ENCODE results near the gene MYO6. TPM values are rescaled to one million over a fixed set of nuclear protein-coding genes. Genes with fewer than 3 reads are reported as not detected.
"Not testable (repeated sequence)": the region's sequence is repeated elsewhere in the genome, so short reads cannot be mapped to it uniquely, and the experiment has no call there.

MYO6 gene
- total and polyA plus RNA-seq, 5 experiments from 2014 or later: 0.91 to 5.6 (median 1.5) TPM

DNA sequence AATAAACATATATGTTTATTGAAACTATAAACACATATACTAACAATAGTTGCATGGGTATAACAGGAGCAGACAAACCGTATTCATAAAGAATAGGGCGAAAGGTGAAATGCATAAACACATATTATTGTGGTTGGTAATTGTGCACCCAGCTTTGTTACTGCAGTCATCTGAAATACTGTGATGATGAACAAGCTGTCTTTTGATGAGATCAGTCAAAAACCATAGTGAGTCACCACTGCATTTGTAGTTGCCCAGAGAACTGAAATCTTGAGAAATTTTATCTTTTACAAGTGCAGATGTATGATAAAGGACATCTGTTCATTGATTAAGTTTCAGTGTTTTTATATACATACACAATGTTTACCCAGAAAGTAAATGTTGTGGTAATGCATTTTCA, 133.7 kb downstream of the MYO6 start:
- no peak for DNase-seq
- Mint-ChIP-seq H3K4me3 (no peak overlapping the region), H3K36me3 (peaks cover 0 to 3% (median 0%) of the 10 kb centered on the region in 3 donors), H3K27me3 (peaks cover 0 to 1% (median 0%) of the 10 kb centered on the region in 5 donors), H3K27ac (no peak overlapping the region), H3K9me3 (no peaks in the 10 kb centered on the region), H3K4me1 (no peaks in the 10 kb centered on the region)
- POLR2A ChIA-PET: no interaction called here
- no peak for ATAC-seq

DNA sequence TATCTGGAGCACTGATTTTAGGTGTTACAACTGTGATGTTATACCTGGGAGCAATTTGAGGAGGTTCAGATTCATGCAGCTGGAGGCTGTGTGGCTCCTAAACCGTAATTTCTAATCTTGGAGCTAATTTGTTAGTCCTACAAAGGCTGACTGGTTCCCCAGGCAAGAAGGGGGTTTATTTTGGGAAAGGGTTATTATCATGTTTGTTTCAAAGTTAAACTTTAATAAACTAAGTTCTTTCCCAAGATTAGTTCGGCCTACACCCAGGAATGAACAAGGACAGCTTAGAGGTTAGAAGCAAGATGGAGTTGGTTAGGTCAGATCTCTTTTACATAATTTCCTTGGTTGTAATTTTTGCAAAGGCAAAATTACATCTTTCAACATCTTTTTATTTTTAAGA, 135.8 kb downstream of the MYO6 start:
- ATAC-seq (no peak), DNase-seq (no peak)
- H3K27me3 Mint-ChIP-seq: peaks cover 0 to 1% (median 0%) of the 10 kb centered on the region in 5 donors
- H3K27ac Mint-ChIP-seq: no peak overlapping the region
- no peak overlapping the region for H3K4me3 Mint-ChIP-seq
- POLR2A ChIA-PET: no interaction called here
- no peaks in the 10 kb centered on the region for H3K4me1 Mint-ChIP-seq
- no peaks in the 10 kb centered on the region for H3K9me3 Mint-ChIP-seq
- peaks cover 0 to 3% (median 0%) of the 10 kb centered on the region in 3 donors for H3K36me3 Mint-ChIP-seq

DNA sequence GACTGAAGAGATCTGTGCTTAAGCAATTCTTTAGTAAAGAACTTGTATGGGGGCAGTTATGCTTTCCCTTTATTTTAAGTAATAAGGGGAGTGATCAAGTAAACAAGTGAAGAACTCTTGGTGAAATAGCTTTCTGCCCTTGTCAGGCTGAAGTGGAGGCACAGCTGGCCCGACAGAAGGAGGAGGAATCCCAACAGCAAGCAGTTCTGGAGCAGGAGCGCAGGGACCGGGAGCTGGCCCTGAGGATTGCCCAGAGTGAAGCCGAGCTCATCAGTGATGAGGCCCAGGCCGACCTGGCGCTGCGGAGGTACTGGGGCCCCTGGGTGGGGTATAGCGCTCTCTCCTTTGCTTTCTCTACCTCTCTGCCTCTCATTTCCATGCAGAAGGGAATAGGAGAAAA, 143.3 kb downstream of the MYO6 start:
- DNase-seq (no peak), ATAC-seq (no peak)
- no peaks in the 10 kb centered on the region for H3K36me3 Mint-ChIP-seq
- H3K4me3 Mint-ChIP-seq: no peak overlapping the region
- no peaks in the 10 kb centered on the region for H3K9me3 Mint-ChIP-seq
- H3K27ac Mint-ChIP-seq: no peak overlapping the region
- H3K4me1 Mint-ChIP-seq: peaks cover 0 to 2% (median under 1%) of the 10 kb centered on the region in 4 donors
- POLR2A ChIA-PET: no interaction called here
- H3K27me3 Mint-ChIP-seq: no peaks in the 10 kb centered on the region

DNA sequence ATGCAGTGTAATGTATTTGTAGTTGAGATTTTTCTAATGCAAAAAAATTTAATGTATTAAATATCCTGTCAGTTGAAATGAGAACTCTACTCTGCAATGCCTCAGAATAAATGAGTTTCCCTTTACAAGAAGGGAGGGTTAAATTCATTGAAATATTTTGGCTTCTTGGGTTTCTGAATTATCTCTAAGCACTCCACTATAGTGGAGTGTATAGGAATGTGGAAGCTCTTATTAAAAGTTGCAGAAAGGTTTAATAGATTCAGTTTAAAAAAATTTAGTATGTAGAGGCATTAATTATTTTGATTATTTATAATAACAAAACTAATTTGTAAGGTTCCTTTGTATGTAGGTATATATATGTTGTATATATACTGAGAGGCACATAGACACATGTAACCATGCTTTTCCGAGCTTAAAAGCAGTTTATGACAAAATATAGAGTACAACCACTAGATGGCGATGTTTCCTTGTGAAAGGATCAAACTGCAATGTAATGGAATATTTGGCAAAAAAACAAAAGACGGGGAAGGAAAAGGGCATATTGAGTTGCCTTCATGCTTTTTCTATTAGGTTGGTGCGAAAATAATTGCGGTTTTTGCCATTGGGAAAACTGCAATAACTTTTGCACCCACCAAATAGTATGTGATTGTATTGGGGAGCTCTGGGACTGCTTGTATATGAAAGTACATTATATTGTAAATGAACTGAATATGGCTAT, 144.2 kb downstream of the MYO6 start:
- Mint-ChIP-seq H3K27me3 (no peaks in the 10 kb centered on the region), H3K4me1 (peaks cover 0 to 2% (median under 1%) of the 10 kb centered on the region in 4 donors), H3K4me3 (no peak overlapping the region), H3K9me3 (no peaks in the 10 kb centered on the region), H3K36me3 (no peaks in the 10 kb centered on the region), H3K27ac (no peak overlapping the region)
- ATAC-seq: no peak
- POLR2A ChIA-PET: no interaction called here
- peak in 3 of 10 donors; percentile 31 to 37 (median 32) for DNase-seq

DNA sequence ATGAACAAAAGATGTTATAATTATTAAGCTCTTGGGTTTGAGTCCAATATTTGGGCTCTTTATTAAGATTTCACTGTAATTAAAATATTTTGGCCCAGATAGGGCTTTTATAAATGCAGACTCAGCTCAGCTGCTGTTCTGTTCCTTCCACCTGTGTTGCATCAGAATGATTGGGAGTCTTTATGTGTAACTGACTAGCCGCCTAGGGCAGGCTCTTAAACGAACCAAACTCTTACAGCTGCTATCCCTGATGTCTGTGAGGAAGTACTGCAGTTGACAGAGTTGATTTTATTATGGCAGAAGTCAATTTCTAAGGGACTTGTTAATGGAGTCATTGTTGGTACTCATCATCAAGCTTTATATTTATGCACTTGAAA, 144.7 kb downstream of the MYO6 start:
- no peaks in the 10 kb centered on the region for H3K9me3 Mint-ChIP-seq
- POLR2A ChIA-PET: no interaction called here
- no peak overlapping the region for H3K27ac Mint-ChIP-seq
- no peaks in the 10 kb centered on the region for H3K27me3 Mint-ChIP-seq
- H3K36me3 Mint-ChIP-seq: no peaks in the 10 kb centered on the region
- DNase-seq (no peak), ATAC-seq (no peak)
- H3K4me3 Mint-ChIP-seq: no peak overlapping the region
- peaks cover 0 to 2% (median under 1%) of the 10 kb centered on the region in 4 donors for H3K4me1 Mint-ChIP-seq

DNA sequence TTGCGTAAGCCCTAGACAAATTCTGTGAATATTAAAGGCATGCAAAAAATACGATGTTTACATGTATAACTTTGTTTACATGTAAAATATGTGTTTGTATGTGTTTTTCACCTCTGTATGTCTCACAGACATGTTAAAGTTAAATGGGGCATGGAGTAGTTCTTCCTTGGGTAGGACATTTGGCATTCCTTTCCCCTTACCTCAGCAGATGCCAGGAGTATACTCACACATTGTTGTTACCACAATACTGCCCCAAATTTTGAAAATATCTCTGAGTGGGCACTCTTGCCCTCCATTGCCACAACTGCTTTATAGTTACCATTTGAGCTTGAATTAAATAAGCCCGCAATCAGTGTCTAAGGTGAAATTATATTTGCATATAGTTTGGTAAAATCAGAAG, 147.5 kb downstream of the MYO6 start:
- ATAC-seq (no peak), DNase-seq (no peak)
- Mint-ChIP-seq H3K4me3 (no peak overlapping the region), H3K9me3 (peaks cover 0 to 5% (median 0%) of the 10 kb centered on the region in 9 donors), H3K36me3 (peaks cover 0 to 3% (median 0%) of the 10 kb centered on the region in 3 donors), H3K27ac (no peak overlapping the region), H3K27me3 (no peaks in the 10 kb centered on the region), H3K4me1 (peaks cover 0 to 2% (median under 1%) of the 10 kb centered on the region in 4 donors)
- POLR2A ChIA-PET: no interaction called here

DNA sequence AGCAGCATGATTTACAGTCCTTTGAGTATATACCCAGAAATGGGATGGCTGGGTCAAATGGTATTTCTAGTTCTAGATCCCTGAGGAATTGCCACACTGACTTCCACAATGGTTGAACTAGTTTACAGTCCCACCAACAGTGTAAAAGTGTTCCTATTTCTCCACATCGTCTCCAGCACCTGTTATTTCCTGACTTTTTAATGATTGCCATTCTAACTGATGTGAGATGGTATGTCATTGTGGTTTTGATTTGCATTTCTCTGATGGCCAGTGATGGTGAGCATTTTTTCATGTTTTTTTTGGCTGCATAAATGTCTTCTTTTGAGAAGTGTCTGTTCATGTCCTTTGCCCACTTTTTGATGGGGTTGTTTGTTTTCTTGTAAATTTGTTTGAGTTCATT, 151.2 kb downstream of the MYO6 start:
- POLR2A ChIA-PET, H3K27me3 Mint-ChIP-seq, DNase-seq, H3K4me3 Mint-ChIP-seq, ATAC-seq, H3K36me3 Mint-ChIP-seq, H3K27ac Mint-ChIP-seq, H3K4me1 Mint-ChIP-seq, H3K9me3 Mint-ChIP-seq: not testable (repeated sequence)

DNA sequence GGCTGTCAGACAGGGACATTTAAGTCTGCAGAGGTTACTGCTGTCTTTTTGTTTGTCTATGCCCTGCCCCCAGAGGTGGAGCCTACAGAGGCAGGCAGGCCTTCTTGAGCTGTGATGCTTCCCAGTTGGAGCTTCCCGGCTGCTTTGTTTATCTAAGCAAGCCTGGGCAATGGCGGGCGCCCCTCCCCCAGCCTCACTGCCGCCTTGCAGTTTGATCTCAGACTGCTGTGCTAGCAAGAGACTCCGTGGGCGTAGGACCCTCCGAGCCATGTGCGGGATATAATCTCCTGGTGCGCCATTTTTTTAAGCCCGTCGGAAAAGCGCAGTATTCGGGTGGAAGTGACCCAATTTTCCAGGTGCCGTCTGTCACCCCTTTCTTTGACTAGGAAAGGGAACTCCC, 156.1 kb downstream of the MYO6 start:
- H3K36me3 Mint-ChIP-seq, POLR2A ChIA-PET: not testable (repeated sequence)

DNA sequence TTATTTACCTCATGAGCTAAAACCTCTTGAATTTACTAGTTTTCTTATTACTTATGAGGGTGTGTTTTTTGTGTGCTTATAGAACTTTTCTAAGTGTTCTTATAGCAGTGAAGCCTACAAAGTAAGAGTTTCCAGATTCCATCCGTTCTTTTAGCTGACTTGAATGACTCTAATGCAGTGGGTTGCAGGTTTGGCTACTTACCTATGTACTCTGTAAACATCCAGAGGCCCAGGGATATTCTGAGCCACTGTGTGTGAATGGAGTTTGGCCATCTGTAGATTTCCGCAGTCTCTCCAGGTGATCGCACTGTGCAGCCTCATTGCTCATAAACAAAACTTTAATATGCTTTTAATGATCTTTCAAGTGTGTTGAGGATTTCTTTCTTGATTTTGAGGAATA, 157.8 kb downstream of the MYO6 start:
- no peak for DNase-seq
- ATAC-seq: no peak
- H3K27me3 Mint-ChIP-seq: peaks cover 0 to 7% (median 3%) of the 10 kb centered on the region in 5 donors
- POLR2A ChIA-PET: no interaction called here
- H3K4me3 Mint-ChIP-seq: no peak overlapping the region
- no peak overlapping the region for H3K27ac Mint-ChIP-seq
- H3K9me3 Mint-ChIP-seq: peaks cover 0 to 3% (median 0%) of the 10 kb centered on the region in 9 donors
- H3K4me1 Mint-ChIP-seq: no peaks in the 10 kb centered on the region
- peaks cover 0 to 9% (median 4%) of the 10 kb centered on the region in 3 donors for H3K36me3 Mint-ChIP-seq

More for the DNA sequence above, 156.1 kb downstream of the MYO6 start:
- not testable (repeated sequence) for H3K27ac Mint-ChIP-seq, H3K4me3 Mint-ChIP-seq, H3K4me1 Mint-ChIP-seq, H3K9me3 Mint-ChIP-seq, ATAC-seq, H3K27me3 Mint-ChIP-seq, DNase-seq

DNA sequence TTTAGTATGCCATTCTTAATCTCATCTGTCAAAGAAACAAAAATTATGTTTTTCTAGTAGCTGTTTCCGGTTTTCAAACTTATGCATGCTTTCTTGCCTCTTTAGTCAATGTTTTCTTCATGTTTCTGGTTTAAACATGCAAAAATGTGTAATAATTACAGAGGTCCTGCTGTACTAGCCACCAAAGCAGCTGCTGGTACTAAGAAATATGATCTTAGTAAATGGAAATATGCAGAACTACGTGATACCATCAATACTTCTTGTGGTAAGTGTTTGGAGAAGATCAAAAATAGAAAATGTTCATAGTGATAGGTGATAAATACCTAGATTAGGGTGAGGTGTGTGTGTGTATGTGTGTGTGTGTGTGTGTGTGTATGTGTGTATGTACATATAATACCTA, 158.4 kb downstream of the MYO6 start:
- Mint-ChIP-seq H3K27me3 (peaks cover 0 to 7% (median 3%) of the 10 kb centered on the region in 5 donors), H3K36me3 (peaks cover 0 to 9% (median 4%) of the 10 kb centered on the region in 3 donors), H3K4me3 (no peak overlapping the region), H3K4me1 (no peaks in the 10 kb centered on the region), H3K9me3 (peaks cover 0 to 3% (median 0%) of the 10 kb centered on the region in 9 donors), H3K27ac (no peak overlapping the region)
- ATAC-seq (no peak), DNase-seq (no peak)
- POLR2A ChIA-PET: no interaction called here

DNA sequence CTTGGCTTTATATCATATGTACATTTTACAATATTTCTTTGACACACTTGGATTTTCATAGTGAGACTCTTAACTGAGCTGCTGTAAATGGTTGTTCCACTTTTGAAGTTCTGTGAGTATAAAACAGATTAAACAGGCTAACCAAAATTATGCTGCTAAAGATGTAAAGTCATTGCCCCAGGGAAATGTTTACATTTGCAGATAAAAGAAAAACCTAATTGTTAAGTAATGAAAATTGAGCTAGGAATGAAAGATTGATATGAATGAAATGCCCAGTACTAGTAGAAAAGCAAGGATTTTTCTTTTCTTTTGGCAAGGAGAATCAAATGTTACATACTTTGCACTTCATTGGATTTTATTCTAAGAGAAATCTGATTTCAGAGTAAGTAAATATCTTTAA, 164.0 kb downstream of the MYO6 start:
- Mint-ChIP-seq H3K27ac (no peak overlapping the region), H3K9me3 (no peaks in the 10 kb centered on the region), H3K4me1 (no peaks in the 10 kb centered on the region), H3K27me3 (peaks cover 0 to 16% (median 2%) of the 10 kb centered on the region in 5 donors), H3K4me3 (no peak overlapping the region), H3K36me3 (no peaks in the 10 kb centered on the region)
- DNase-seq (no peak), ATAC-seq (no peak)
- POLR2A ChIA-PET: no interaction called here

DNA sequence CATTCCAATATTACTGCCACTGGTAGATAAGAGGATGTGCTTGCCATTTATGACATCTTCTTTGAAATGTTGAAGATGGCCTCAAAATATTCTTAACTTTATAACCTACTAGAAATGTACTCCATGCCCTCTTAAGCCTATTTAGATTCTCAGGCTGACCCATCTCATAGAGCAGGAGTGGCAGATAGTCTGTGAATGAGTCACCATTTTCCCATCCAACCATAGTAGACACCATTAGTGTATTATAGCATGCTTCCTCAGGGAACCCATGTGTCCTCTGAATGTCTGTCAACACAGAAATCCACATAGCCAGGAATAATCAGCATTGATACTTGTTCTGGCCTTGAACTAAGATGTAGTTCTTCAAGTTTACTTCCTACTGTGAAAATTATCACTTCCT, 173.2 kb downstream of the MYO6 start:
- no peaks in the 10 kb centered on the region for H3K36me3 Mint-ChIP-seq
- no peak overlapping the region for H3K27ac Mint-ChIP-seq
- no peaks in the 10 kb centered on the region for H3K4me1 Mint-ChIP-seq
- peaks cover 1 to 13% (median 8%) of the 10 kb centered on the region in 5 donors for H3K27me3 Mint-ChIP-seq
- peaks cover 0 to 2% (median 0%) of the 10 kb centered on the region in 9 donors for H3K9me3 Mint-ChIP-seq
- H3K4me3 Mint-ChIP-seq: no peak overlapping the region
- POLR2A ChIA-PET: no interaction called here
- DNase-seq (no peak), ATAC-seq (no peak)

DNA sequence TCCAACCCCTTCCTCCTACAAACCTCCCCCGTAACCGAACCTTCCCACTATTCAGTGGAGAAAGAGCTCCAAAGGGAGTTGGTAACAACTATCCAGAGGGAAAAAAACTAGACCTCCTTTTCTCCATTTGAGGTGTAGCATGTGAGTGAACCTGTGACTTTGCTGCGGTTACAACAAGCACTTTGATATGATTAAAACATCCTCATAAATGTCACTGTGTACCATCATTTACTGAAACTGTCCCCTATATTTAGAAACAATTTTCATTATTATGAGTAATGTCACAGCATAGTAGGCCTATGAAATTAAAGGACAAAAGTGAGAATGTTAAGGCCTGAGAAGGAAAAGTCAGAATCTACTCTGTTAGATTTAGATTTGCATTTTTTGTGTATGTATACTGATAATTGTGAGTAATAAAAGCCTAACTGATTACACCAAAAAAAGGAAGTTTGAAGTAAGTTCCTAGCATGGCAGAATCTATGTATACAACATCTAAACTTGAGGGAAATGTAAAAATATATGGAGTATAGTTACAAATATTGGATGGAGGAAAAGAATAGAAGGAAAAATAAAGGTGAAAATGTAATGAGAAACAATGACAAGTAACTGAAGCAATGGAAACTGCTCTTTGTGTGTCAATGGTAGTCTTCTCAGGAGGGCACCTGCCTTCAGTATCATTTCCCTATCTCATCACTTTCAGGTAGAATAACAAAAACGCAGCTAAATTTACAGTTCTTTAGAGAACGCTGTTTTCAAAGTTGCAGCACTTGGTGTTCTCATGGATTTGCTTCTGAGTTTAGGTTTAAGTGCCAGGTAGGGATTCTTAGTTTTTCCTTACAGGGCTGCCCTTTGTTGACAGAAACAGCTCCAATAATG, 177.5 kb downstream of the MYO6 start:
- H3K4me3 Mint-ChIP-seq: no peak overlapping the region
- peaks cover 0 to 8% (median 4%) of the 10 kb centered on the region in 5 donors for H3K27me3 Mint-ChIP-seq
- H3K27ac Mint-ChIP-seq: no peak overlapping the region
- H3K36me3 Mint-ChIP-seq: no peaks in the 10 kb centered on the region
- no peak for DNase-seq
- H3K4me1 Mint-ChIP-seq: no peaks in the 10 kb centered on the region
- no peak for ATAC-seq
- H3K9me3 Mint-ChIP-seq: peaks cover 0 to 2% (median 0%) of the 10 kb centered on the region in 9 donors
- POLR2A ChIA-PET: no interaction called here

Measured in naive thymus-derived CD8-positive, alpha-beta T cell (primary cell).